Neural progenitor cell (in vitro differentiated cells): ENCODE results near the gene TTC39A. TPM values are rescaled to one million over a fixed set of nuclear protein-coding genes. Genes with fewer than 3 reads are reported as not detected.

ENCODE experiments used
- DNase-seq: peaks from one replicate; pipeline ENCODE4 v3.0.0-alpha.2; 2016; ENCODE audit warnings: low spot score
- H2AFZ ChIP-seq: fragments of 200-600 bp; sonication (generic); replicated peaks from 2 replicates; pipeline ENCODE4 v1.6.1; 2016; ENCODE audit warnings: antibody characterized with exemption
- H3F3A ChIP-seq: fragments of 200-600 bp; sonication (generic); 2 replicates; pipeline ENCODE4 v1.6.1; 2016; ENCODE audit warnings: antibody characterized with exemption, low read depth
- H3K27ac ChIP-seq: fragments of 200-600 bp; sonication (generic); 2 replicates; pipeline ENCODE4 v1.5.1; 2016; ENCODE audit warnings: mild to moderate bottlenecking
- H3K27me3 ChIP-seq: fragments of 200-600 bp; sonication (generic); 2 replicates; pipeline ENCODE4 v1.6.1; 2016; ENCODE audit warnings: mild to moderate bottlenecking, moderate library complexity
- H3K36me3 ChIP-seq: fragments of 200-600 bp; sonication (generic); 2 replicates; pipeline ENCODE4 v1.5.1; 2016
- H3K4me1 ChIP-seq: fragments of 200-600 bp; sonication (generic); 2 replicates; pipeline ENCODE4 v1.6.1; 2016; ENCODE audit warnings: mixed run types
- H3K4me2 ChIP-seq: fragments of 200-600 bp; sonication (generic); 2 replicates; pipeline ENCODE4 v1.6.1; 2016
- H3K4me3 ChIP-seq: fragments of 200-600 bp; sonication (generic); 2 replicates; pipeline ENCODE4 v1.5.1; 2016
- H3K79me2 ChIP-seq: fragments of 200-600 bp; sonication (generic); 2 replicates; pipeline ENCODE4 v1.6.1; 2016; ENCODE audit warnings: low read depth
- H3K9ac ChIP-seq: fragments of 200-600 bp; sonication (generic); 2 replicates; pipeline ENCODE4 v1.6.1; 2016
- H3K9me3 ChIP-seq: fragments of 200-600 bp; sonication (generic); 2 replicates; pipeline ENCODE4 v1.5.1; 2016; ENCODE audit warnings: low read depth
- H4K20me1 ChIP-seq: fragments of 200-600 bp; sonication (generic); 2 replicates; pipeline ENCODE4 v1.6.1; 2016; ENCODE audit warnings: low read depth
- H3K27ac Mint-ChIP-seq: 3 replicates; pipeline ENCODE4 v1.8.0; 2021; ENCODE audit warnings: mixed read lengths
- H3K27me3 Mint-ChIP-seq: 2 replicates; pipeline ENCODE4 v1.8.0; 2022; ENCODE audit warnings: low read depth, mild to moderate bottlenecking, inconsistent platforms, moderate library complexity, mixed read lengths; ENCODE audit not compliant: insufficient read depth
- H3K36me3 Mint-ChIP-seq: 3 replicates; pipeline ENCODE4 v1.8.0; 2021; ENCODE audit warnings: mixed read lengths
- H3K4me1 Mint-ChIP-seq: 3 replicates; pipeline ENCODE4 v1.8.0; 2021; ENCODE audit warnings: mixed read lengths
- H3K4me3 Mint-ChIP-seq: 3 replicates; pipeline ENCODE4 v1.8.0; 2021; ENCODE audit warnings: mild to moderate bottlenecking, moderate library complexity, mixed read lengths
- H3K9me3 Mint-ChIP-seq: 3 replicates; pipeline ENCODE4 v1.8.0; 2020; ENCODE audit warnings: mixed read lengths
- CTCF ChIP-seq: fragments of 200-600 bp; sonication (generic); IDR thresholded peaks from 2 replicates; pipeline ENCODE4 v1.5.1; 2017; ENCODE audit warnings: antibody characterized with exemption, mild to moderate bottlenecking
- EZH2 ChIP-seq: fragments of 200-600 bp; sonication (generic); IDR thresholded peaks from 2 replicates; pipeline ENCODE4 v1.6.1; 2017; ENCODE audit warnings: antibody characterized with exemption, mild to moderate bottlenecking, moderate library complexity
- EZH2phosphoT487 ChIP-seq: fragments of 200-600 bp; sonication (generic); IDR thresholded peaks from 2 replicates; pipeline ENCODE4 v1.6.1; 2017; ENCODE audit warnings: antibody characterized with exemption
- total RNA-seq: library from RNA; depleted of rRNA; stranded (reverse); fragments of >200 nt; gene quantifications from 2 replicates; pipeline ENCODE4 v1.2.3, GENCODE V29; 2015; ENCODE audit warnings: low replicate concordance

TTC39A gene
- total RNA-seq, 1 donor from 2014 or later: 0.94 TPM

DNA sequence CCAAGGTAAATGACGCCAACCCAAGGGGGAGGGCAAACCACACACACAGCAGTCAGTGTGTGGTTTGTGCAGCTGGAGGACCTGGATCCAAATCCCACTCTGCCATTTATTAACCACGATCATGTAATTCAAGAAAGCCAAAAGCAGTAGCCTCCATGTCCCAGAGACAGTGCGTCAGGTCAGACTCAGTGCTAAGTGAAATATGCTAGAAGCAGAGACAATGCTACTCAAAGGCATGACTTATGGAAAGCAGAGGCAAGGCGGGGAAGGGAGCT lies 13.6 kb downstream of the TTC39A start:
- Histone ChIP-seq H3F3A (no peaks in the 10 kb centered on the region), H2AFZ (no peak overlapping the region), H3K27ac (no peak overlapping the region), H3K79me2 (no peaks in the 10 kb centered on the region), H3K4me2 (peak overlapping the region; percentile 0), H3K4me1 (peaks cover 7% of the 10 kb centered on the region), H3K9ac (no peak overlapping the region), H3K27me3 (no peaks in the 10 kb centered on the region), H3K4me3 (no peak overlapping the region), H3K9me3 (no peaks in the 10 kb centered on the region), H4K20me1 (no peaks in the 10 kb centered on the region), H3K36me3 (no peaks in the 10 kb centered on the region)
- Mint-ChIP-seq H3K27me3 (peaks cover 5% of the 10 kb centered on the region), H3K4me3 (no peak overlapping the region), H3K4me1 (peaks cover 14% of the 10 kb centered on the region), H3K9me3 (no peaks in the 10 kb centered on the region), H3K27ac (peak overlapping the region; percentile 28), H3K36me3 (no peaks in the 10 kb centered on the region)
- no peak for TF ChIP-seq EZH2
- TF ChIP-seq EZH2phosphoT487: no peak
- no peak for TF ChIP-seq CTCF
- no peak for DNase-seq

- no peak overlapping the region for H3K4me3 ChIP-seq
- no peaks in the 10 kb centered on the region for H3K36me3 Mint-ChIP-seq
- peaks cover 7% of the 10 kb centered on the region for H3K4me1 ChIP-seq
- no peaks in the 10 kb centered on the region for H4K20me1 ChIP-seq
- no peak overlapping the region for H3K4me3 Mint-ChIP-seq
- H3F3A ChIP-seq: no peaks in the 10 kb centered on the region
- H3K4me2 ChIP-seq: no peak overlapping the region
- TF ChIP-seq EZH2 (no peak), EZH2phosphoT487 (no peak), CTCF (no peak)
- H3K27ac Mint-ChIP-seq: peak overlapping the region; percentile 28
- no peak for DNase-seq
- H3K27me3 Mint-ChIP-seq: peaks cover 5% of the 10 kb centered on the region
- peaks cover 14% of the 10 kb centered on the region for H3K4me1 Mint-ChIP-seq
- H3K79me2 ChIP-seq: no peaks in the 10 kb centered on the region
- H3K9me3 Mint-ChIP-seq: no peaks in the 10 kb centered on the region
- H3K9me3 ChIP-seq: no peaks in the 10 kb centered on the region
- H3K9ac ChIP-seq: no peak overlapping the region
- H3K27me3 ChIP-seq: no peaks in the 10 kb centered on the region
- no peak overlapping the region for H3K27ac ChIP-seq
- no peaks in the 10 kb centered on the region for H3K36me3 ChIP-seq
- H2AFZ ChIP-seq: no peak overlapping the region
These were observed 14.1 kb downstream of the TTC39A start for GRCh38 chr1:51316113-51316845.

DNA sequence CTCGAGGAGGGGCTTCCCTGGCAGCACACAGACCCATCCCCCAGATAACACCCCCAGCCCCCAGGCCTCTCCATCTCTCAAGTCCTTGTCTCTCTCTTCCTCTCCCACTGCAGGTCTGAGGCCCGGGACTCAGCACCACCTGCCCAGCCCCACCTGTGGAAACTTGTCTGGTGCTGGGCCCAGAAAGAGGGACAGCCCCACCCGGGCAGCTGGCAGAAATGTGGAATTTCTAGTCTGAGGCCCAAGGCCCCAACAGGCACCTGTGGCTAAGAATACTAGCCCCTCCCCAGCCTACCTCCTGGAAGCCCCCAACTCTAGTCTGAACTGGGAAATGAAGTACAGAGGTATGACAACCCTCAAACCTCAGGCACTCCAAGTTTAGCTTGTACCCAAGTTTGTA lies 15.4 kb downstream of the TTC39A start:
- Histone ChIP-seq H4K20me1 (no peaks in the 10 kb centered on the region), H3K4me2 (no peak overlapping the region), H3F3A (no peaks in the 10 kb centered on the region), H3K4me3 (no peak overlapping the region), H3K9me3 (no peaks in the 10 kb centered on the region), H2AFZ (no peak overlapping the region), H3K27me3 (no peaks in the 10 kb centered on the region), H3K79me2 (no peaks in the 10 kb centered on the region), H3K27ac (no peak overlapping the region), H3K36me3 (no peaks in the 10 kb centered on the region), H3K4me1 (peaks cover 7% of the 10 kb centered on the region), H3K9ac (no peak overlapping the region)
- H3K27me3 Mint-ChIP-seq: peaks cover 9% of the 10 kb centered on the region
- H3K4me3 Mint-ChIP-seq: no peak overlapping the region
- no peak for DNase-seq
- no peaks in the 10 kb centered on the region for H3K9me3 Mint-ChIP-seq
- no peak overlapping the region for H3K27ac Mint-ChIP-seq
- no peaks in the 10 kb centered on the region for H3K36me3 Mint-ChIP-seq
- peaks cover 19% of the 10 kb centered on the region for H3K4me1 Mint-ChIP-seq
- TF ChIP-seq EZH2phosphoT487 (no peak), CTCF (no peak), EZH2 (no peak)
